Activated T-cell treated with anti-CD3 and anti-CD28 coated beads, Interleukin-2, amount 50 U/mL, for 4 hours (primary cell): Measurements from ENCODE around the gene NMRK1. TPM values are rescaled to one million over a fixed set of nuclear protein-coding genes. Genes with fewer than 3 reads are reported as not detected.

Source experiments
- ATAC-seq, 2 donors: fragments of 200-7000 bp; cut with Tn5 transposase; one replicate each; pipeline ENCODE4 v1.10.0; 2021
- DNase-seq: peaks from one replicate; pipeline ENCODE4 v3.0.0-alpha.2; 2020
- H3K27me3 Mint-ChIP-seq: one replicate; pipeline ENCODE4 v1.8.0; 2021; ENCODE audit warnings: low read depth, mixed read lengths
- H3K36me3 Mint-ChIP-seq: one replicate; pipeline ENCODE4 v1.8.0; 2022; ENCODE audit warnings: mixed read lengths; ENCODE audit not compliant: insufficient read depth
- H3K4me1 Mint-ChIP-seq: one replicate; pipeline ENCODE4 v1.8.0; 2021; ENCODE audit warnings: low read depth, mixed read lengths
- H3K4me3 Mint-ChIP-seq: one replicate; pipeline ENCODE4 v1.8.0; 2021; ENCODE audit warnings: mild to moderate bottlenecking, moderate library complexity, mixed read lengths
- H3K9me3 Mint-ChIP-seq: one replicate; pipeline ENCODE4 v1.8.0; 2021; ENCODE audit warnings: mixed read lengths
- total RNA-seq, 3 donors: library from RNA; stranded (reverse); gene quantifications; one replicate each; pipeline ENCODE4 v1.2.1, GENCODE V29; 2021

NMRK1 gene
- total RNA-seq, 3 donors from 2014 or later: 7.3 to 11.1 (median 11.1) TPM

GRCh38 chr9:75087289-75087823, 599 bp downstream of the NMRK1 start:
- Mint-ChIP-seq H3K36me3 (peaks cover 5% of the 10 kb centered on the region), H3K4me3 (peak overlapping the region; percentile 93), H3K4me1 (peaks cover 69% of the 10 kb centered on the region), H3K9me3 (no peaks in the 10 kb centered on the region), H3K27me3 (no peaks in the 10 kb centered on the region)
- ATAC-seq (no peak), DNase-seq (peak; percentile 21)

GRCh38 chr9:75086541-75087288, 1.2 kb downstream of the NMRK1 start:
- Mint-ChIP-seq H3K36me3 (peaks cover 9% of the 10 kb centered on the region), H3K4me3 (peak overlapping the region; percentile 93), H3K27me3 (no peaks in the 10 kb centered on the region), H3K4me1 (peaks cover 66% of the 10 kb centered on the region), H3K9me3 (no peaks in the 10 kb centered on the region)
- DNase-seq: no peak
- ATAC-seq: no peak

- no peaks in the 10 kb centered on the region for H3K27me3 Mint-ChIP-seq
- no peaks in the 10 kb centered on the region for H3K9me3 Mint-ChIP-seq
- ATAC-seq (no peak), DNase-seq (no peak)
- H3K4me3 Mint-ChIP-seq: peak overlapping the region; percentile 93
- peaks cover 9% of the 10 kb centered on the region for H3K36me3 Mint-ChIP-seq
- H3K4me1 Mint-ChIP-seq: peaks cover 57% of the 10 kb centered on the region
Measured at GRCh38 chr9:75085640-75086039, 2.3 kb downstream of the NMRK1 start.

GRCh38 chr9:75084081-75084672, 3.8 kb downstream of the NMRK1 start:
- Mint-ChIP-seq H3K27me3 (no peaks in the 10 kb centered on the region), H3K4me3 (no peak overlapping the region), H3K4me1 (peaks cover 45% of the 10 kb centered on the region), H3K9me3 (no peaks in the 10 kb centered on the region), H3K36me3 (peaks cover 11% of the 10 kb centered on the region)
- DNase-seq (no peak), ATAC-seq (no peak)

- Mint-ChIP-seq H3K9me3 (no peaks in the 10 kb centered on the region), H3K4me1 (peaks cover 42% of the 10 kb centered on the region), H3K27me3 (no peaks in the 10 kb centered on the region), H3K4me3 (no peak overlapping the region), H3K36me3 (peaks cover 11% of the 10 kb centered on the region)
- no peak for ATAC-seq
- DNase-seq: peak; percentile 9
Measured at GRCh38 chr9:75083188-75083970, 4.6 kb downstream of the NMRK1 start.

GRCh38 chr9:75081632-75082031, 6.3 kb downstream of the NMRK1 start:
- Mint-ChIP-seq H3K36me3 (peaks cover 10% of the 10 kb centered on the region), H3K4me3 (no peak overlapping the region), H3K27me3 (no peaks in the 10 kb centered on the region), H3K9me3 (no peaks in the 10 kb centered on the region), H3K4me1 (peaks cover 38% of the 10 kb centered on the region)
- DNase-seq (no peak), ATAC-seq (no peak)

GRCh38 chr9:75072895-75073294, 15.1 kb downstream of the NMRK1 start:
- DNase-seq: no peak
- Mint-ChIP-seq H3K9me3 (no peaks in the 10 kb centered on the region), H3K4me1 (peaks cover 23% of the 10 kb centered on the region), H3K27me3 (no peaks in the 10 kb centered on the region), H3K4me3 (no peak overlapping the region), H3K36me3 (peaks cover 18% of the 10 kb centered on the region)
- no peak for ATAC-seq

GRCh38 chr9:75071530-75072122, 16.3 kb downstream of the NMRK1 start:
- DNase-seq (peak; percentile 69), ATAC-seq (peak; percentile 90 to 96)
- no peaks in the 10 kb centered on the region for H3K27me3 Mint-ChIP-seq
- H3K36me3 Mint-ChIP-seq: peaks cover 25% of the 10 kb centered on the region
- H3K9me3 Mint-ChIP-seq: no peaks in the 10 kb centered on the region
- H3K4me1 Mint-ChIP-seq: peaks cover 21% of the 10 kb centered on the region
- H3K4me3 Mint-ChIP-seq: no peak overlapping the region

GRCh38 chr9:75069171-75069570, 18.8 kb downstream of the NMRK1 start:
- ATAC-seq (no peak), DNase-seq (no peak)
- no peak overlapping the region for H3K4me3 Mint-ChIP-seq
- H3K9me3 Mint-ChIP-seq: no peaks in the 10 kb centered on the region
- H3K27me3 Mint-ChIP-seq: no peaks in the 10 kb centered on the region
- peaks cover 23% of the 10 kb centered on the region for H3K36me3 Mint-ChIP-seq
- peaks cover 21% of the 10 kb centered on the region for H3K4me1 Mint-ChIP-seq

- H3K4me3 Mint-ChIP-seq: no peak overlapping the region
Measured at GRCh38 chr9:75067894-75068293, 20.1 kb downstream of the NMRK1 start.

GRCh38 chr9:75065510-75065909, 22.4 kb downstream of the NMRK1 start:
- H3K4me1 Mint-ChIP-seq: peaks cover 7% of the 10 kb centered on the region
- ATAC-seq (no peak), DNase-seq (no peak)
- H3K9me3 Mint-ChIP-seq: no peaks in the 10 kb centered on the region
- H3K4me3 Mint-ChIP-seq: no peak overlapping the region
- H3K36me3 Mint-ChIP-seq: peaks cover 22% of the 10 kb centered on the region
- no peaks in the 10 kb centered on the region for H3K27me3 Mint-ChIP-seq

More at GRCh38 chr9:75067894-75068293, 20.1 kb downstream of the NMRK1 start:
- DNase-seq (no peak), ATAC-seq (no peak)
- Mint-ChIP-seq H3K9me3 (no peaks in the 10 kb centered on the region), H3K27me3 (no peaks in the 10 kb centered on the region), H3K4me1 (peaks cover 21% of the 10 kb centered on the region), H3K36me3 (peaks cover 28% of the 10 kb centered on the region)

- DNase-seq (no peak), ATAC-seq (no peak)
- Mint-ChIP-seq H3K4me3 (no peak overlapping the region), H3K4me1 (peaks cover 3% of the 10 kb centered on the region), H3K27me3 (no peaks in the 10 kb centered on the region), H3K36me3 (peaks cover 21% of the 10 kb centered on the region), H3K9me3 (no peaks in the 10 kb centered on the region)
Measured at GRCh38 chr9:75064307-75065025, 23.5 kb downstream of the NMRK1 start.

GRCh38 chr9:75063556-75064305, 24.2 kb downstream of the NMRK1 start:
- ATAC-seq (no peak), DNase-seq (no peak)
- Mint-ChIP-seq H3K4me1 (peaks cover 3% of the 10 kb centered on the region), H3K9me3 (no peaks in the 10 kb centered on the region), H3K4me3 (no peak overlapping the region), H3K27me3 (no peaks in the 10 kb centered on the region), H3K36me3 (peaks cover 21% of the 10 kb centered on the region)
